Dendritic cell treated with granulocyte-macrophage colony-stimulating factor and Interleukin-4, amounts not matched to agents 40 ng/mL and 50 ng/mL, for 4 days (primary cell): ENCODE data around the gene GDNF.
"Not testable (repeated sequence)": the region's sequence is repeated elsewhere in the genome, so short reads cannot be mapped to it uniquely, and the experiment has no call there.

ENCODE experiments used
- H3K27ac Mint-ChIP-seq: one replicate; pipeline ENCODE4 v1.8.0; 2022; ENCODE audit warnings: mild to moderate bottlenecking, mixed read lengths
- H3K27me3 Mint-ChIP-seq: one replicate; pipeline ENCODE4 v1.8.0; 2022; ENCODE audit warnings: mild to moderate bottlenecking, mixed read lengths
- H3K36me3 Mint-ChIP-seq: one replicate; pipeline ENCODE4 v1.8.0; 2022; ENCODE audit warnings: low read depth, mixed read lengths
- H3K4me1 Mint-ChIP-seq: one replicate; pipeline ENCODE4 v1.8.0; 2022; ENCODE audit warnings: low read depth, mixed read lengths
- H3K4me3 Mint-ChIP-seq: one replicate; pipeline ENCODE4 v1.8.0; 2022; ENCODE audit warnings: mild to moderate bottlenecking, moderate library complexity, mixed read lengths
- H3K9me3 Mint-ChIP-seq: one replicate; pipeline ENCODE4 v1.8.0; 2022; ENCODE audit warnings: mixed read lengths
- intact Hi-C: fragments of 100-400 bp; cut with micrococcal nuclease; formaldehyde crosslinking; loops from one replicate; pipeline ENCODE4 v1.15.0; 2022

The GDNF gene

GRCh38 chr5:37839407-37840052, at the start of gene GDNF:
Gene GDNF (minus strand): TSS chr5:37840041. CDS start chr5:37834796, 5,245 bp downstream.
- H3K4me3 Mint-ChIP-seq = no peak within 1 kb of the TSS
- peaks cover 28% of the 10 kb centered on the region for H3K4me1 Mint-ChIP-seq
- peaks cover 95% of the 10 kb centered on the region for H3K27me3 Mint-ChIP-seq
- H3K9me3 Mint-ChIP-seq = no peaks in the 10 kb centered on the region
- no peaks in the 10 kb centered on the region for H3K36me3 Mint-ChIP-seq
- intact Hi-C loops = no loop called here
- no peak within 1 kb of the TSS for H3K27ac Mint-ChIP-seq

- H3K4me3 Mint-ChIP-seq = no peak overlapping the region
- intact Hi-C loops = no loop called here
- H3K27me3 Mint-ChIP-seq = peaks cover 1% of the 10 kb centered on the region
- no peak overlapping the region for H3K27ac Mint-ChIP-seq
- H3K36me3 Mint-ChIP-seq = no peaks in the 10 kb centered on the region
- H3K9me3 Mint-ChIP-seq = no peaks in the 10 kb centered on the region
- H3K4me1 Mint-ChIP-seq = peaks cover 11% of the 10 kb centered on the region
Measured at GRCh38 chr5:37888476-37888875, 48.6 kb upstream of the GDNF start.

- H3K27ac Mint-ChIP-seq = no peak overlapping the region
- no peaks in the 10 kb centered on the region for H3K36me3 Mint-ChIP-seq
- intact Hi-C loops = no loop called here
- H3K9me3 Mint-ChIP-seq = no peaks in the 10 kb centered on the region
- H3K27me3 Mint-ChIP-seq = peaks cover 2% of the 10 kb centered on the region
- peaks cover 11% of the 10 kb centered on the region for H3K4me1 Mint-ChIP-seq
- no peak overlapping the region for H3K4me3 Mint-ChIP-seq
Measured at GRCh38 chr5:37886242-37886905, 46.5 kb upstream of the GDNF start.

- Mint-ChIP-seq H3K36me3 (no peaks in the 10 kb centered on the region), H3K4me3 (no peak overlapping the region), H3K27ac (no peak overlapping the region), H3K9me3 (no peaks in the 10 kb centered on the region), H3K27me3 (peaks cover 2% of the 10 kb centered on the region), H3K4me1 (no peaks in the 10 kb centered on the region)
- intact Hi-C loops = no loop called here
Measured at GRCh38 chr5:37882636-37883035, 42.8 kb upstream of the GDNF start.

GRCh38 chr5:37881359-37881758, 41.5 kb upstream of the GDNF start:
- no peaks in the 10 kb centered on the region for H3K4me1 Mint-ChIP-seq
- intact Hi-C loops = no loop called here
- no peaks in the 10 kb centered on the region for H3K36me3 Mint-ChIP-seq
- H3K27me3 Mint-ChIP-seq = peaks cover 2% of the 10 kb centered on the region
- no peaks in the 10 kb centered on the region for H3K9me3 Mint-ChIP-seq
- H3K4me3 Mint-ChIP-seq = no peak overlapping the region
- H3K27ac Mint-ChIP-seq = no peak overlapping the region

- H3K4me3 Mint-ChIP-seq = no peak overlapping the region
- no peaks in the 10 kb centered on the region for H3K9me3 Mint-ChIP-seq
- H3K4me1 Mint-ChIP-seq = no peaks in the 10 kb centered on the region
- no peak overlapping the region for H3K27ac Mint-ChIP-seq
- no peaks in the 10 kb centered on the region for H3K36me3 Mint-ChIP-seq
- H3K27me3 Mint-ChIP-seq = peaks cover 1% of the 10 kb centered on the region
- intact Hi-C loops = no loop called here
Measured at GRCh38 chr5:37876943-37877342, 37.1 kb upstream of the GDNF start.

- Mint-ChIP-seq H3K27me3 (no peaks in the 10 kb centered on the region), H3K4me1 (no peaks in the 10 kb centered on the region), H3K4me3 (no peak overlapping the region), H3K27ac (no peak overlapping the region), H3K36me3 (no peaks in the 10 kb centered on the region), H3K9me3 (no peaks in the 10 kb centered on the region)
- intact Hi-C loops = no loop called here
Measured at GRCh38 chr5:37876245-37876644, 36.4 kb upstream of the GDNF start.

GRCh38 chr5:37875051-37875787, 35.4 kb upstream of the GDNF start:
- H3K27me3 Mint-ChIP-seq = peaks cover 1% of the 10 kb centered on the region
- H3K9me3 Mint-ChIP-seq = no peaks in the 10 kb centered on the region
- no peak overlapping the region for H3K27ac Mint-ChIP-seq
- H3K4me1 Mint-ChIP-seq = no peaks in the 10 kb centered on the region
- intact Hi-C loops = no loop called here
- no peak overlapping the region for H3K4me3 Mint-ChIP-seq
- H3K36me3 Mint-ChIP-seq = no peaks in the 10 kb centered on the region

- H3K4me3 Mint-ChIP-seq = no peak overlapping the region
- H3K27me3 Mint-ChIP-seq = peaks cover 1% of the 10 kb centered on the region
- intact Hi-C loops = no loop called here
- H3K9me3 Mint-ChIP-seq = no peaks in the 10 kb centered on the region
- H3K4me1 Mint-ChIP-seq = no peaks in the 10 kb centered on the region
- no peak overlapping the region for H3K27ac Mint-ChIP-seq
- no peaks in the 10 kb centered on the region for H3K36me3 Mint-ChIP-seq
Measured at GRCh38 chr5:37873988-37874387, 34.1 kb upstream of the GDNF start.

- Mint-ChIP-seq H3K27ac (no peak overlapping the region), H3K36me3 (no peaks in the 10 kb centered on the region), H3K9me3 (no peaks in the 10 kb centered on the region), H3K4me3 (no peak overlapping the region), H3K4me1 (no peaks in the 10 kb centered on the region), H3K27me3 (peaks cover 3% of the 10 kb centered on the region)
- intact Hi-C loops = no loop called here
Measured at GRCh38 chr5:37871023-37871815, 31.4 kb upstream of the GDNF start.

- peaks cover 3% of the 10 kb centered on the region for H3K27me3 Mint-ChIP-seq
- no peaks in the 10 kb centered on the region for H3K36me3 Mint-ChIP-seq
- no peaks in the 10 kb centered on the region for H3K4me1 Mint-ChIP-seq
- intact Hi-C loops = no loop called here
- no peaks in the 10 kb centered on the region for H3K9me3 Mint-ChIP-seq
- H3K4me3 Mint-ChIP-seq = no peak overlapping the region
- H3K27ac Mint-ChIP-seq = no peak overlapping the region
Measured at GRCh38 chr5:37869216-37869615, 29.4 kb upstream of the GDNF start.

GRCh38 chr5:37867654-37868053, 27.8 kb upstream of the GDNF start:
- H3K4me3 Mint-ChIP-seq = no peak overlapping the region
- no peaks in the 10 kb centered on the region for H3K4me1 Mint-ChIP-seq
- no peaks in the 10 kb centered on the region for H3K36me3 Mint-ChIP-seq
- H3K9me3 Mint-ChIP-seq = no peaks in the 10 kb centered on the region
- peaks cover 5% of the 10 kb centered on the region for H3K27me3 Mint-ChIP-seq
- intact Hi-C loops = no loop called here
- H3K27ac Mint-ChIP-seq = no peak overlapping the region

- intact Hi-C loops, H3K4me1 Mint-ChIP-seq, H3K27me3 Mint-ChIP-seq, H3K27ac Mint-ChIP-seq, H3K4me3 Mint-ChIP-seq, H3K9me3 Mint-ChIP-seq, H3K36me3 Mint-ChIP-seq: not testable (repeated sequence)
Measured at GRCh38 chr5:37862907-37863306, 23.1 kb upstream of the GDNF start.

GRCh38 chr5:37860206-37860605, 20.4 kb upstream of the GDNF start:
- Mint-ChIP-seq H3K4me3 (no peak overlapping the region), H3K36me3 (no peaks in the 10 kb centered on the region), H3K27me3 (peaks cover 7% of the 10 kb centered on the region), H3K4me1 (no peaks in the 10 kb centered on the region), H3K9me3 (no peaks in the 10 kb centered on the region), H3K27ac (no peak overlapping the region)
- intact Hi-C loops = no loop called here
